ENCODE measurements around the gene IGFBP4.

DNA sequence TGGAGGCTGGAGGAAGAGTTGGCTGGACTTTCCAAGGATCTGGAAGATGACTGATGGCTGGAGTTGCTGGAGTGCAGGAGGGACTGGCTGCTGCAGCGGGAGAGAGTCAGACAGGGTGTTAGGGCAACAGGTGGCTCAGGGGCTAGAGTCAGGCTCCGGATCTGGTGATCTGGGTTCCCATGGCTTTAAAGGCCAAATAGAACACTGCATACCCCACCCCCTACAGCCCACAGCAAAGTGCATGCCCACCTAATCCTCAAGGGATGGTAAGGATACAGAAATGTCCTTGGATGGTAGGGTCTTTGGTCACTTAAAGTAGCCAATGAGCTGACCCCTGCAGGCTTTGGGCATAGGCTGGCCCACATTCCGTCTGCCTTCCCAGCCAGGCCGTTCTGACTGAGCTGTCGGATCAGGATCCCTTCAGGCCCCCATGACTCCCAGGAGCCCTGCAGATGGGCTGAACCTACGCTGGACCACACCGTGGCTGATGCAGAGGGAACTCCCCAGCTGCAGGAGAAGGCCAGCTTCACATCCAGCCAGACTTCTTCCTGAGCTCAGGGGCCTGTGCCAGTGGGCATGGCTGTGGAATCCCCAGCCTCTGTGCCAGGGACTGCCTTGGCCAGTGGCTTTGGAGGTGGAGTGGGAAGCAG is 44.2 kb downstream of the IGFBP4 start:
- TF ChIP-seq SP1 (IDR thresholded peaks at IDR 0.05) (no peak), SUZ12 (IDR thresholded peaks at IDR 0.05) (no peak)

Data from HEK293T (cell line).